WI38 (cell line): ENCODE results near the gene PEX14.

Source experiments
- H3K4me3 ChIP-seq: 2 replicates; pipeline ENCODE4 v1.5.1; 2011; ENCODE audit warnings: low read depth, mild to moderate bottlenecking, control low read depth, low read length
- TF ChIP-seq, protein P1 (sequence below): IDR thresholded peaks from 2 replicates; pipeline ENCODE4 v1.5.1; 2012; ENCODE audit warnings: low read depth, mild to moderate bottlenecking, control low read depth, low read length

PEX14 gene

DNA sequence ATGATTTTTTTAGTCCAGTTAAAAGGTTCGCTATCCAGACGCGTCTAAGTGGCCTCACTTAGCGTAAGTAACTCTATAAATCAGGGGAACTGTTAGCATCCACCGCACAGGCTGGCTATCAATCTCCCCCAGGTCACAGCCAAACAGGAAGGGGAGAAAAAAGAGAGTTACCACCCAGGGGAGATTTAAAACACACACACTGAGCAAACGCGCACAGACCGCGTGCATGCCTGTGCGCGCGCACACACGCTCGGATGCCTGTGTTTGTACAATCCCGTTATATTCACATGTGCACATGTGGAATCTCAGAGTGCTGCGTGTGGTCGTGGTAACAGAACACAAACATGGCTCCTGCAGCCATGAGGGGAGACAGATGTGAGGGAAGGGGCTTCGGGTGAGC lies 196.3 kb downstream of the PEX14 start:
- no peak overlapping the region for H3K4me3 ChIP-seq
- TF ChIP-seq, protein P1, sequence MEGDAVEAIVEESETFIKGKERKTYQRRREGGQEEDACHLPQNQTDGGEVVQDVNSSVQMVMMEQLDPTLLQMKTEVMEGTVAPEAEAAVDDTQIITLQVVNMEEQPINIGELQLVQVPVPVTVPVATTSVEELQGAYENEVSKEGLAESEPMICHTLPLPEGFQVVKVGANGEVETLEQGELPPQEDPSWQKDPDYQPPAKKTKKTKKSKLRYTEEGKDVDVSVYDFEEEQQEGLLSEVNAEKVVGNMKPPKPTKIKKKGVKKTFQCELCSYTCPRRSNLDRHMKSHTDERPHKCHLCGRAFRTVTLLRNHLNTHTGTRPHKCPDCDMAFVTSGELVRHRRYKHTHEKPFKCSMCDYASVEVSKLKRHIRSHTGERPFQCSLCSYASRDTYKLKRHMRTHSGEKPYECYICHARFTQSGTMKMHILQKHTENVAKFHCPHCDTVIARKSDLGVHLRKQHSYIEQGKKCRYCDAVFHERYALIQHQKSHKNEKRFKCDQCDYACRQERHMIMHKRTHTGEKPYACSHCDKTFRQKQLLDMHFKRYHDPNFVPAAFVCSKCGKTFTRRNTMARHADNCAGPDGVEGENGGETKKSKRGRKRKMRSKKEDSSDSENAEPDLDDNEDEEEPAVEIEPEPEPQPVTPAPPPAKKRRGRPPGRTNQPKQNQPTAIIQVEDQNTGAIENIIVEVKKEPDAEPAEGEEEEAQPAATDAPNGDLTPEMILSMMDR: no peak

DNA sequence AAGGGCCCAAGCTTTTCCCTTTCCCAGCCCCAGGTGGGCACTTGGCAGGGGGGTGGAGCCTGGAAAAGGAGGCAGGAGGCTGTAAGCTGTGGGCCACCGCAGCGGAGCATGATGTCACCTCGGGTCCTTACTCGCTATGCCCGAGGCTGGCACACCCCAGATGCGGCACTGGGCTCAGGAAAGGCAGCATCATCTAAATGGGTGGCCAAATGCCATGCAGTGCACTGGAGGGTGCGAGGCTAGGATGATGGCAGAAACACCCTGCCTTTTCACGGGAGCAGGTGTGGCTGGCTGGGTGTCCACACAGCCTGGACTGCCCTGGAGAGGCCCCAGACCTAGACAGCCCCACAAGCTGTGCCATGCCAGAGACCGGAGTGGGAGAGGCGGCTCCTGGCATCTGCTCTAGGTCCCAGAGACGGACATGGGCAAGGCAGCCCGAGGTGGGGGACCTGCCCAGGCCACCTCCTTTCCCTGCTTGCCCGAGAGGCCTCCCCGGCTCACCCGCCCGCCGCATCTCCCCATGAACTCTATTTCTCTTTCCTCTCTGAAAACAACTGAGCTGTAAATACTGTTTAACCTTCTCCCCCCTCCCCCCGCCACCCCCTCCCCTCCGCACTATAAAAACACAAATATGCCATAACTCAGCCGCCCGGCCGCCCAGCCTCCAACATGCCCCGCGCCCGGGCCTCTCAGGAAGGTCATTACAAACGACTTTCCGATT lies 197.0 kb downstream of the PEX14 start:
- no peak overlapping the region for H3K4me3 ChIP-seq
- TF ChIP-seq, protein P1: no peak

DNA sequence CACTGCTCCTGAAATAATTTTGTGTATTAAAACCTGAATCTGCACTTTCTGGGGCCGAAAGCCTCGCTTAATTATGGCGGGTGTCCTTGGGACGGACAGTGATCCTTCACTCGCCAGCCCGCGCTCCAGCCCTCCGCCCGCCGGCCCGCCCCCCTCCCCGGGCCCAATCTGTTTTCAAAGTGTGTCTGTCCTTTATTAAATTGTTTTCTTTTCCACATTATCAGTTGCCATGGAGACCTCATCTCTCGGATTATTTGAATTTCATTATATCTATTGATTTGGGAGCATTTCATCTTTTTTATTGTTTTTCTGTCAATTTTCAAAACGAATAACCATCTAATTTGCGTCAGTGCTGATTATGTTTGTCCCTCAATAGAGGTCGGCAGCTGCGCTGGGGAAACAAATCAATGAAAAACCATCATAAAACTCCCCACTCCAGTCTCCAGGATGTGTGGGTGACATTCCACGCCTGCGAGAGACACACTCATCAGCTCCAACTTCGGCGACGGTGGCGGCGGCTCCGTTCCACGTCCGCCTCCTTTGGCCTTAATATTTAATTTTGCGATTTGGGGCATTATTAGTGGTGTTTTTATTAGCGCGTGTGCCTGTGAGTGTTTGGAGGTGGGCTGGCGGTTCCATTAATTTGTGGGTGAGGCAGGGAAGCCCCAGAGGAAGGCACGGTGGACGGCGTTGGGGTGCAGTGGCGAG lies 197.7 kb downstream of the PEX14 start:
- TF ChIP-seq, protein P1: no peak

DNA sequence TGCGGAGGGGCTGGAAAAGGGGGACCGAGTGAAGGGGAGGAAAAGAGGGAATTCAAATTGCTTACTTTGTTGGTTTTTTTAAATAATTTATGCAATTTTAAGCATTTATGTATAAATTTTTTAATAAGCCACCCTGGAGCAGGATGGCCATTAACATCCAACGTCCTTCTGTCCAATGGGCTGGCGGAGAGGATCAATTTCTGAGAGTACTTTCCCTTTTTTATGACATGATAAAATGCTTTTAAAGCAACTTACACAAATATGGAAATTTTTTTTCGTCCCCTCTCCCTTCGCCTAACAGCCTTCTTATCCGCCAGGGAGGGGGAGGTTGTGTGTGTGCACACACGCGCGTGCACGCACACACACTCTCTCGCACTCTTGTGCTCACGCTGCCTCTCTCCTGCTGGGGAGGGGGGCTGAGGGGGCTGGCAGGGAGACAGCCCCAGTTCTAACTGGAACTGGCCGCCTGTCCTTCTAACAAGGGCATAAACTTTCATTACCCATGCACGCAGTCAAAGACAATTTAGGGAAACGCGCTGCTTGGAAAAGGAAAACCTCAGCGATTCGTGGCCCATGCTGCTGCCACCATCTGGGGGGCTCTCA lies 198.5 kb downstream of the PEX14 start:
- no peak overlapping the region for H3K4me3 ChIP-seq
- TF ChIP-seq, protein P1: no peak

More for the DNA sequence above, 197.7 kb downstream of the PEX14 start:
- no peak overlapping the region for H3K4me3 ChIP-seq

GRCh38 chr1:10674222-10674621 lies 199.5 kb downstream of the PEX14 start:
- no peak overlapping the region for H3K4me3 ChIP-seq
- TF ChIP-seq, protein P1: no peak

GRCh38 chr1:10674700-10675609 lies 200.2 kb downstream of the PEX14 start:
- no peak overlapping the region for H3K4me3 ChIP-seq
- TF ChIP-seq, protein P1: no peak
